OCI-LY1 (cell line): ENCODE data around the gene BYSL.

Experiments used
- H2AFZ ChIP-seq: fragments of 200-600 bp; sonication (generic), shearing (Covaris generic); 2 replicates; pipeline ENCODE4 v1.6.0; 2014; ENCODE audit warnings: antibody characterized with exemption, mild to moderate bottlenecking, low read length
- H3F3A ChIP-seq: fragments of 200-600 bp; sonication (generic), shearing (Covaris generic); 2 replicates; pipeline ENCODE4 v1.6.0; 2014; ENCODE audit warnings: mild to moderate bottlenecking, antibody characterized with exemption, low read length, moderate library complexity; ENCODE audit not compliant: insufficient read depth
- H3K27ac ChIP-seq: fragments of 200-600 bp; sonication (generic); 2 replicates; pipeline ENCODE4 v1.5.1; 2014; ENCODE audit warnings: low read length, mixed run types, mild to moderate bottlenecking, low read depth; ENCODE audit not compliant: poor library complexity, severe bottlenecking
- H3K27me3 ChIP-seq: fragments of 200-600 bp; sonication (generic); 2 replicates; pipeline ENCODE4 v1.6.0; 2014; ENCODE audit warnings: antibody characterized with exemption, mild to moderate bottlenecking, low read length, moderate library complexity; ENCODE audit not compliant: insufficient read depth
- H3K36me3 ChIP-seq: fragments of 200-600 bp; sonication (generic); 2 replicates; pipeline ENCODE4 v1.6.1; 2014; ENCODE audit warnings: mild to moderate bottlenecking, antibody characterized with exemption, low read length, moderate library complexity, mixed read lengths; ENCODE audit not compliant: insufficient read depth
- H3K4me1 ChIP-seq: fragments of 200-600 bp; sonication (generic); 2 replicates; pipeline ENCODE4 v1.5.1; 2014; ENCODE audit warnings: mild to moderate bottlenecking, low read length, moderate library complexity; ENCODE audit not compliant: insufficient read depth, severe bottlenecking
- H3K4me2 ChIP-seq: fragments of 200-600 bp; sonication (generic), shearing (Covaris generic); 2 replicates; pipeline ENCODE4 v1.6.1; 2014; ENCODE audit warnings: low read length
- H3K4me3 ChIP-seq: fragments of 200-600 bp; sonication (generic); 2 replicates; pipeline ENCODE4 v1.5.1; 2014; ENCODE audit warnings: low read length, low read depth, mild to moderate bottlenecking, mixed read lengths; ENCODE audit not compliant: poor library complexity, severe bottlenecking
- H3K79me2 ChIP-seq: fragments of 200-600 bp; shearing (Covaris generic); 2 replicates; pipeline ENCODE4 v1.6.1; 2016; ENCODE audit warnings: mixed run types, low read length, mixed read lengths; ENCODE audit not compliant: insufficient read depth
- H3K9ac ChIP-seq: fragments of 200-600 bp; sonication (generic), shearing (Covaris generic); 2 replicates; pipeline ENCODE4 v1.6.1; 2014; ENCODE audit warnings: mild to moderate bottlenecking, low read length, mixed read lengths
- H3K9me2 ChIP-seq: fragments of 200-600 bp; sonication (generic), shearing (Covaris generic); 2 replicates; pipeline ENCODE4 v1.6.1; 2014; ENCODE audit warnings: low read depth, mild to moderate bottlenecking, low read length, mixed read lengths
- H3K9me3 ChIP-seq: fragments of 200-600 bp; shearing (Covaris generic); 2 replicates; pipeline ENCODE4 v1.6.1; 2014; ENCODE audit warnings: low read length, mixed read lengths
- H4K20me1 ChIP-seq: fragments of 200-600 bp; sonication (generic), shearing (Covaris generic); 2 replicates; pipeline ENCODE4 v1.6.0; 2016; ENCODE audit warnings: mild to moderate bottlenecking, low read length; ENCODE audit not compliant: insufficient read depth
- CTCF ChIP-seq: fragments of 200-600 bp; sonication (generic), shearing (Covaris generic); IDR thresholded peaks from 2 replicates; pipeline ENCODE4 v1.5.1; 2017; ENCODE audit warnings: mild to moderate bottlenecking, antibody characterized with exemption, low read length, moderate library complexity, mixed read lengths
- EZH2 ChIP-seq: fragments of 200-600 bp; sonication (generic), shearing (Covaris generic); IDR thresholded peaks from 2 replicates; pipeline ENCODE4 v1.8.0; 2017; ENCODE audit warnings: borderline replicate concordance, mixed run types, mild to moderate bottlenecking, antibody characterized with exemption, low read length, moderate library complexity, mixed read lengths

The BYSL gene

GRCh38 chr6:41938590-41939175, 17.4 kb downstream of the BYSL start:
- Histone ChIP-seq H3K4me2 (no peak overlapping the region), H4K20me1 (no peaks in the 10 kb centered on the region), H3K9ac (no peak overlapping the region), H3K4me3 (no peak overlapping the region), H2AFZ (no peak overlapping the region), H3F3A (no peaks in the 10 kb centered on the region; the same call in 1 of the 2 replicates), H3K9me3 (no peaks in the 10 kb centered on the region), H3K36me3 (peaks cover 36% of the 10 kb centered on the region; the same call in 1 of the 2 replicates), H3K4me1 (peaks cover 39% of the 10 kb centered on the region), H3K27me3 (no peaks in the 10 kb centered on the region), H3K79me2 (no peaks in the 10 kb centered on the region), H3K27ac (peak overlapping the region; percentile 18), H3K9me2 (no peaks in the 10 kb centered on the region)
- TF ChIP-seq CTCF (no peak), EZH2 (no peak)

GRCh38 chr6:41939176-41939847, 18.0 kb downstream of the BYSL start:
- Histone ChIP-seq H3F3A (no peaks in the 10 kb centered on the region), H4K20me1 (no peaks in the 10 kb centered on the region), H3K4me2 (peak overlapping the region; percentile 93), H3K9me2 (no peaks in the 10 kb centered on the region), H3K4me3 (peak overlapping the region; percentile 93), H3K79me2 (no peaks in the 10 kb centered on the region), H2AFZ (no peak overlapping the region), H3K4me1 (peaks cover 39% of the 10 kb centered on the region), H3K9ac (no peak overlapping the region), H3K27ac (no peak overlapping the region), H3K27me3 (no peaks in the 10 kb centered on the region), H3K36me3 (peaks cover 30% of the 10 kb centered on the region; the same call in 1 of the 2 replicates), H3K9me3 (no peaks in the 10 kb centered on the region)
- TF ChIP-seq EZH2 (no peak), CTCF (no peak)

GRCh38 chr6:41939848-41940758, 18.8 kb downstream of the BYSL start:
- Histone ChIP-seq H3K27me3 (no peaks in the 10 kb centered on the region), H3K9ac (peak overlapping the region; percentile 76), H3K4me1 (peaks cover 39% of the 10 kb centered on the region), H3K36me3 (peaks cover 22% of the 10 kb centered on the region; the same call in 1 of the 2 replicates), H3K4me3 (peak overlapping the region; percentile 93), H3F3A (no peaks in the 10 kb centered on the region), H3K9me3 (no peaks in the 10 kb centered on the region), H3K79me2 (no peaks in the 10 kb centered on the region), H3K27ac (no peak overlapping the region), H3K4me2 (peak overlapping the region; percentile 93), H2AFZ (no peak overlapping the region), H3K9me2 (no peaks in the 10 kb centered on the region), H4K20me1 (no peaks in the 10 kb centered on the region)
- TF ChIP-seq EZH2 = no peak
- TF ChIP-seq CTCF = no peak
